Heart left ventricle (tissue), 13 donors: ENCODE results near the gene HENMT1.

Experiments
- CTCF ChIP-seq, 12 donors: fragments of 200-600 bp; sonication (generic) in 4 of 12; IDR thresholded peaks; one replicate each; pipeline versions ENCODE4 v1.5.0 to v1.8.0; 2018 to 2022; ENCODE audit warnings: antibody characterized with exemption in 12 of 12, mild to moderate bottlenecking in 5 of 12
- POLR2A ChIP-seq, 2 donors: fragments of 450-650 bp; IDR thresholded peaks; one replicate each; pipeline ENCODE4 v1.6.1; 2017; ENCODE audit warnings: antibody characterized with exemption in 2 of 2, mild to moderate bottlenecking in 2 of 2, moderate library complexity in 2 of 2
- donor health status: ischemic (EF 13 %, LVEDD 7.1; RV severe dilation, severe dysfunction).
- donor health status: DM: no; HTN: yes; CAD: no.
- donor health status: DM: no; HTN: no; CAD: no.
- donor health status: ischemic (EF 25% LVEDD 6.9; RV normal size, moderate dysfunction).
- donor health status: ischemic (EF 25% LVEDD 5.7; RV mildly dilated, moderate dysfunction).
- donor health status: ischemic (EF 35%, LVEDD 5.7; RV mildly dilated, moderate dysfunction).
- donor health status: nonischemic (EF 11% LVEDD 7.7; RV severe dilation, severe dysfunction).
- donor health status: DM: yes; HTN: yes; CAD: no.
- donor health status: PGD.
- donor health status: ischemic (EF 29% LVEDD 5.4; RV normal size, mild dysfunction).
- donor health status: nonischemic (EF 23%, LVEDD 6.1; RV moderate dilation, normal function).

GRCh38 chr1:108636876-108637275 lies 24.0 kb downstream of the HENMT1 start:
- no peak for TF ChIP-seq CTCF (IDR thresholded peaks at IDR 0.05)
- no peak for TF ChIP-seq POLR2A (IDR thresholded peaks at IDR 0.05)
